Ectodermal cell (in vitro differentiated cells): ENCODE measurements around the gene DCAF4.

Experiments used
- H3K27ac ChIP-seq: 2 replicates; pipeline ENCODE4 v1.7.0; 2013; ENCODE audit warnings: mild to moderate bottlenecking, low read depth, low read length; ENCODE audit not compliant: insufficient read depth, poor library complexity, severe bottlenecking
- H3K27me3 ChIP-seq: 2 replicates; pipeline ENCODE4 v1.7.0; 2013; ENCODE audit warnings: mild to moderate bottlenecking, low read length; ENCODE audit not compliant: insufficient read depth, control insufficient read depth, poor library complexity, severe bottlenecking
- H3K36me3 ChIP-seq: one replicate; pipeline ENCODE4 v1.7.0; 2013; ENCODE audit warnings: low read length; ENCODE audit not compliant: control insufficient read depth, insufficient read depth
- H3K4me1 ChIP-seq: one replicate; pipeline ENCODE4 v1.7.0; 2013; ENCODE audit warnings: low read length; ENCODE audit not compliant: control insufficient read depth, insufficient read depth
- H3K4me3 ChIP-seq: 2 replicates; pipeline ENCODE4 v1.7.0; 2013; ENCODE audit warnings: low read depth, low read length, control low read depth; ENCODE audit not compliant: insufficient read depth
- H3K9me3 ChIP-seq: 2 replicates; pipeline ENCODE4 v1.7.0; 2013; ENCODE audit warnings: mild to moderate bottlenecking, low read length, moderate library complexity; ENCODE audit not compliant: control insufficient read depth
- WGBS, 2 experiments: methylation state at CpG; one replicate each; pipeline ENCODE4 v1.1.7; 2013; ENCODE audit warnings: missing lambda C conversion rate in 2 of 2; 5-methylcytosine and 5-hydroxymethylcytosine counted together

The DCAF4 gene

GRCh38 chr14:72907886-72908285 lies 18.4 kb upstream of the DCAF4 start:
- 10 to 18% methylated on average over 4 to 5 of the region's 5 CpGs for WGBS, 2 experiments
- no peak overlapping the region for H3K4me3 ChIP-seq

GRCh38 chr14:72909163-72909562 lies 17.1 kb upstream of the DCAF4 start:
- no peaks in the 10 kb centered on the region for H3K27me3 ChIP-seq
- WGBS, 2 experiments, result 91 to 94% methylated on average over 5 of the region's 5 CpGs
- H3K4me3 ChIP-seq, result no peak overlapping the region
- no peaks in the 10 kb centered on the region for H3K36me3 ChIP-seq
- H3K9me3 ChIP-seq, result no peaks in the 10 kb centered on the region
- peaks cover 4% of the 10 kb centered on the region for H3K4me1 ChIP-seq
- H3K27ac ChIP-seq, result no peak overlapping the region

More at GRCh38 chr14:72907886-72908285, 18.4 kb upstream of the DCAF4 start:
- no peaks in the 10 kb centered on the region for H3K27me3 ChIP-seq
- no peaks in the 10 kb centered on the region for H3K9me3 ChIP-seq
- no peaks in the 10 kb centered on the region for H3K36me3 ChIP-seq
- no peak overlapping the region for H3K27ac ChIP-seq
- H3K4me1 ChIP-seq, result peaks cover 4% of the 10 kb centered on the region

GRCh38 chr14:72913809-72914208 lies 12.5 kb upstream of the DCAF4 start:
- no peak overlapping the region for H3K27ac ChIP-seq
- H3K9me3 ChIP-seq, result no peaks in the 10 kb centered on the region
- no peaks in the 10 kb centered on the region for H3K36me3 ChIP-seq
- no peaks in the 10 kb centered on the region for H3K27me3 ChIP-seq
- H3K4me3 ChIP-seq, result no peak overlapping the region
- WGBS, 2 experiments, result 85 to 98% methylated on average over 2 of the region's 2 CpGs
- no peaks in the 10 kb centered on the region for H3K4me1 ChIP-seq

GRCh38 chr14:72916174-72916573 lies 10.1 kb upstream of the DCAF4 start:
- H3K27ac ChIP-seq, result no peak overlapping the region
- no peaks in the 10 kb centered on the region for H3K4me1 ChIP-seq
- H3K9me3 ChIP-seq, result no peaks in the 10 kb centered on the region
- no peaks in the 10 kb centered on the region for H3K27me3 ChIP-seq
- 71 to 72% methylated on average over 6 of the region's 6 CpGs for WGBS, 2 experiments
- no peak overlapping the region for H3K4me3 ChIP-seq
- H3K36me3 ChIP-seq, result no peaks in the 10 kb centered on the region

GRCh38 chr14:72917094-72917802 lies 9.0 kb upstream of the DCAF4 start:
- Histone ChIP-seq H3K27ac (no peak overlapping the region), H3K4me1 (no peaks in the 10 kb centered on the region), H3K4me3 (no peak overlapping the region), H3K36me3 (no peaks in the 10 kb centered on the region), H3K27me3 (no peaks in the 10 kb centered on the region), H3K9me3 (no peaks in the 10 kb centered on the region)
- WGBS, 2 experiments, result 85 to 86% methylated on average over 9 of the region's 9 CpGs

- 72 to 77% methylated on average over 2 of the region's 2 CpGs for WGBS, 2 experiments
- H3K4me1 ChIP-seq, result no peaks in the 10 kb centered on the region
- no peaks in the 10 kb centered on the region for H3K9me3 ChIP-seq
- no peaks in the 10 kb centered on the region for H3K36me3 ChIP-seq
- no peak overlapping the region for H3K4me3 ChIP-seq
- no peaks in the 10 kb centered on the region for H3K27me3 ChIP-seq
- no peak overlapping the region for H3K27ac ChIP-seq
These were observed 6.3 kb upstream of the DCAF4 start for GRCh38 chr14:72920008-72920407.

GRCh38 chr14:72921396-72921795 lies 4.9 kb upstream of the DCAF4 start:
- Histone ChIP-seq H3K9me3 (no peaks in the 10 kb centered on the region), H3K4me3 (no peak overlapping the region), H3K36me3 (no peaks in the 10 kb centered on the region), H3K4me1 (no peaks in the 10 kb centered on the region), H3K27ac (no peak overlapping the region), H3K27me3 (peaks cover 8% of the 10 kb centered on the region)

- H3K27me3 ChIP-seq, result peaks cover 8% of the 10 kb centered on the region
- H3K4me3 ChIP-seq, result no peak overlapping the region
- H3K4me1 ChIP-seq, result no peaks in the 10 kb centered on the region
- H3K27ac ChIP-seq, result no peak overlapping the region
- no peaks in the 10 kb centered on the region for H3K9me3 ChIP-seq
- 93 to 94% methylated on average over 5 of the region's 5 CpGs for WGBS, 2 experiments
- H3K36me3 ChIP-seq, result no peaks in the 10 kb centered on the region
These were observed 1.9 kb upstream of the DCAF4 start for GRCh38 chr14:72924337-72924736.

GRCh38 chr14:72925171-72925759 lies 999 bp upstream of the DCAF4 start:
- Histone ChIP-seq H3K4me3 (peak overlapping the region; percentile 75), H3K36me3 (no peaks in the 10 kb centered on the region), H3K27me3 (peaks cover 8% of the 10 kb centered on the region), H3K4me1 (no peaks in the 10 kb centered on the region), H3K9me3 (no peaks in the 10 kb centered on the region), H3K27ac (no peak overlapping the region)
- WGBS, 2 experiments, result 91 to 92% methylated on average over 22 of the region's 22 CpGs

- WGBS, 2 experiments, result 17 to 19% methylated on average over 33 of the region's 33 CpGs
- Histone ChIP-seq H3K36me3 (no peaks in the 10 kb centered on the region), H3K27me3 (peaks cover 8% of the 10 kb centered on the region), H3K27ac (no peak overlapping the region), H3K4me1 (no peaks in the 10 kb centered on the region), H3K9me3 (no peaks in the 10 kb centered on the region), H3K4me3 (peak overlapping the region; percentile 75)
These were observed 411 bp upstream of the DCAF4 start for GRCh38 chr14:72925815-72926291.
